ENCODE measurements around the gene HSPB1. TPM values are rescaled to one million over a fixed set of nuclear protein-coding genes. Genes with fewer than 3 reads are reported as not detected.
"Not testable (repeated sequence)": the region's sequence is repeated elsewhere in the genome, so short reads cannot be mapped to it uniquely, and the experiment has no call there.

The HSPB1 gene
- total RNA-seq, 6 experiments from 2014 or later: 64.4 to 275 (median 234) TPM

DNA sequence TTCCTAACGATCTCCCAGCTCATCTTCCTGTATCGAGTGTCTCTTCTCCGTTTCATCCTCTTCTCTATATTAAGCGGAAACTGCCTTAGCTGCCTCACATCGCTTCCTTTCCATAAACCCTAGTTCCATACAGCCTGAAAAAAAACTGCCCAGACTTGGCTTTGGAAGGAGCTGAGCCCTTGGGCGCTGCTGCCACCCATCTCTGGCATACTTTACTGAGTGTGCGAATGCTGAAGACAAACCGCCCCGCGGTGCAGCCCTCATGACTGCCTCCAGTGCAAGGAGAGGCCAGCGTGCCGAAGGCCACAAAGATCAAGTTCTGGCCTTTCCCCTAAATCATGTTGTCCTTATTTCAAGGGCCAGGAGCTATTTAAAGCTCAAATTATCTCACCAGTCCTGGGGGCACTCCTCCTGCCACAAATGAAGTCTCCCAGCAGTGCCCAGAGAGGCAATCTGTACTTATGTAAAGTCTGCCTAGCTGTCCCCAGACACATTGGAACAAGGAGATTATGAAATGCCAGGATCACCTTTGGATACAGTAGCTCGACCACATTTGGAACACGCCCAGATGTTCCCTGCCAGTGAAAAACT is 31.1 kb downstream of the HSPB1 start:
- H3K9me3 ChIP-seq: no peaks in the 10 kb centered on the region
- TF ChIP-seq POLR2A (IDR thresholded peaks at IDR 0.05): no peak
- TF ChIP-seq, protein P1, sequence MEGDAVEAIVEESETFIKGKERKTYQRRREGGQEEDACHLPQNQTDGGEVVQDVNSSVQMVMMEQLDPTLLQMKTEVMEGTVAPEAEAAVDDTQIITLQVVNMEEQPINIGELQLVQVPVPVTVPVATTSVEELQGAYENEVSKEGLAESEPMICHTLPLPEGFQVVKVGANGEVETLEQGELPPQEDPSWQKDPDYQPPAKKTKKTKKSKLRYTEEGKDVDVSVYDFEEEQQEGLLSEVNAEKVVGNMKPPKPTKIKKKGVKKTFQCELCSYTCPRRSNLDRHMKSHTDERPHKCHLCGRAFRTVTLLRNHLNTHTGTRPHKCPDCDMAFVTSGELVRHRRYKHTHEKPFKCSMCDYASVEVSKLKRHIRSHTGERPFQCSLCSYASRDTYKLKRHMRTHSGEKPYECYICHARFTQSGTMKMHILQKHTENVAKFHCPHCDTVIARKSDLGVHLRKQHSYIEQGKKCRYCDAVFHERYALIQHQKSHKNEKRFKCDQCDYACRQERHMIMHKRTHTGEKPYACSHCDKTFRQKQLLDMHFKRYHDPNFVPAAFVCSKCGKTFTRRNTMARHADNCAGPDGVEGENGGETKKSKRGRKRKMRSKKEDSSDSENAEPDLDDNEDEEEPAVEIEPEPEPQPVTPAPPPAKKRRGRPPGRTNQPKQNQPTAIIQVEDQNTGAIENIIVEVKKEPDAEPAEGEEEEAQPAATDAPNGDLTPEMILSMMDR (IDR thresholded peaks at IDR 0.05): no peak
- peak in 2 of 3 donors; percentile 41 to 79 for DNase-seq
- H3K27ac ChIP-seq: peak overlapping the region in 2 of 3 donors; percentile 23 to 38
- 36% methylated on average over 14 of the region's 14 CpGs for WGBS (ENCODE audit: insufficient coverage, low coverage, low lambda C conversion rate, missing lambda C conversion rate)
- intact Hi-C loops (cut with DNase I): no loop called here
- no peak overlapping the region for H3K4me3 ChIP-seq
- no peaks in the 10 kb centered on the region for H3K27me3 ChIP-seq
- H3K36me3 ChIP-seq: peaks cover 0 to 14% (median 5%) of the 10 kb centered on the region in 4 donors
- ATAC-seq: peak; percentile 85 to 89 (median 86)
- peaks cover 0 to 49% (median 13%) of the 10 kb centered on the region in 4 donors for H3K4me1 ChIP-seq

GRCh38 chr7:76334320-76334967 is 32.0 kb downstream of the HSPB1 start:
- DNase-seq (no peak), ATAC-seq (peak in 1 of 4 donors; percentile 27)
- WGBS (ENCODE audit: insufficient coverage, low coverage, low lambda C conversion rate, missing lambda C conversion rate): 60% methylated on average over 6 of the region's 6 CpGs
- H3K36me3 ChIP-seq: peaks cover 0 to 10% (median 1%) of the 10 kb centered on the region in 4 donors
- H3K4me3 ChIP-seq: no peak overlapping the region
- peaks cover 0 to 55% (median 13%) of the 10 kb centered on the region in 4 donors for H3K4me1 ChIP-seq
- intact Hi-C loops (cut with DNase I): no loop called here
- no peak for TF ChIP-seq POLR2A (IDR thresholded peaks at IDR 0.05)
- TF ChIP-seq, protein P1 (IDR thresholded peaks at IDR 0.05): no peak
- no peaks in the 10 kb centered on the region for H3K9me3 ChIP-seq
- H3K27ac ChIP-seq: peak overlapping the region in 2 of 3 donors; percentile 23 to 38
- no peaks in the 10 kb centered on the region for H3K27me3 ChIP-seq

GRCh38 chr7:76335417-76335816 is 32.9 kb downstream of the HSPB1 start:
- not testable (repeated sequence) for H3K4me3 ChIP-seq

GRCh38 chr7:76336094-76336493 is 33.6 kb downstream of the HSPB1 start:
- no peak overlapping the region for H3K27ac ChIP-seq
- TF ChIP-seq POLR2A (IDR thresholded peaks at IDR 0.05): no peak
- TF ChIP-seq, protein P1 (IDR thresholded peaks at IDR 0.05): no peak
- H3K27me3 ChIP-seq: no peaks in the 10 kb centered on the region
- H3K4me1 ChIP-seq: peaks cover 0 to 55% (median 11%) of the 10 kb centered on the region in 4 donors
- no peak overlapping the region for H3K4me3 ChIP-seq
- ATAC-seq (no peak), DNase-seq (no peak)
- intact Hi-C loops (cut with DNase I): no loop called here
- no peaks in the 10 kb centered on the region for H3K9me3 ChIP-seq
- peaks cover 0 to 10% (median 0%) of the 10 kb centered on the region in 4 donors for H3K36me3 ChIP-seq

More at GRCh38 chr7:76335417-76335816, 32.9 kb downstream of the HSPB1 start:
- ATAC-seq; H3K36me3 ChIP-seq; H3K27me3 ChIP-seq; H3K9me3 ChIP-seq; DNase-seq; H3K27ac ChIP-seq; intact Hi-C loops (cut with DNase I): not testable (repeated sequence)
- WGBS (ENCODE audit: insufficient coverage, low coverage, low lambda C conversion rate, missing lambda C conversion rate): 86% methylated on average over 2 of the region's 2 CpGs
- peaks cover 0 to 55% (median 12%) of the 10 kb centered on the region in 4 donors for H3K4me1 ChIP-seq

GRCh38 chr7:76337147-76337546 is 34.7 kb downstream of the HSPB1 start:
- no peaks in the 10 kb centered on the region for H3K27me3 ChIP-seq
- H3K27ac ChIP-seq: no peak overlapping the region
- TF ChIP-seq, protein P1 (IDR thresholded peaks at IDR 0.05): no peak
- no peak for TF ChIP-seq POLR2A (IDR thresholded peaks at IDR 0.05)
- peaks cover 0 to 10% (median 0%) of the 10 kb centered on the region in 4 donors for H3K36me3 ChIP-seq
- ATAC-seq (no peak), DNase-seq (no peak)
- 100% methylated on average over 2 of the region's 6 CpGs for WGBS (ENCODE audit: insufficient coverage, low coverage, low lambda C conversion rate, missing lambda C conversion rate)
- no peak overlapping the region for H3K4me3 ChIP-seq
- intact Hi-C loops (cut with DNase I): no loop called here
- no peaks in the 10 kb centered on the region for H3K9me3 ChIP-seq
- peaks cover 0 to 59% (median 10%) of the 10 kb centered on the region in 4 donors for H3K4me1 ChIP-seq
